GM23338 (cell line): ENCODE measurements around the gene SLC35F4. TPM values are rescaled to one million over a fixed set of nuclear protein-coding genes. Genes with fewer than 3 reads are reported as not detected.

ENCODE experiments used
- ATAC-seq: fragments of 200-7000 bp; cut with Tn5 transposase; 3 replicates; pipeline ENCODE4 v1.9.1; 2020
- DNase-seq: peaks from one replicate; pipeline ENCODE4 v3.0.0-alpha.2; 2015; ENCODE audit warnings: low spot score
- H2AFZ ChIP-seq: fragments of 200-600 bp; sonication (generic); 2 replicates; pipeline ENCODE4 v1.8.0; 2016; ENCODE audit warnings: antibody characterized with exemption, mild to moderate bottlenecking, moderate library complexity
- H3F3A ChIP-seq: fragments of 200-600 bp; sonication (generic); replicated peaks from 2 replicates; pipeline ENCODE4 v1.8.0; 2017; ENCODE audit warnings: antibody characterized with exemption, mixed run types, low read depth
- H3K27ac ChIP-seq: fragments of 200-600 bp; sonication (generic); 2 replicates; pipeline ENCODE4 v1.6.1; 2016; ENCODE audit warnings: low read depth
- H3K27me3 ChIP-seq: fragments of 200-600 bp; sonication (generic); 2 replicates; pipeline ENCODE4 v1.8.0; 2016; ENCODE audit warnings: mild to moderate bottlenecking, mixed run types, moderate library complexity; ENCODE audit not compliant: insufficient read depth
- H3K36me3 ChIP-seq: fragments of 200-600 bp; sonication (generic); 2 replicates; pipeline ENCODE4 v1.8.0; 2016; ENCODE audit warnings: mild to moderate bottlenecking; ENCODE audit not compliant: insufficient read depth
- H3K4me1 ChIP-seq: fragments of 200-600 bp; sonication (generic); 2 replicates; pipeline ENCODE4 v1.8.0; 2016; ENCODE audit warnings: mild to moderate bottlenecking, moderate library complexity; ENCODE audit not compliant: insufficient read depth
- H3K4me2 ChIP-seq: fragments of 200-600 bp; sonication (generic); 2 replicates; pipeline ENCODE4 v1.7.1; 2017; ENCODE audit warnings: mixed run types
- H3K4me3 ChIP-seq: fragments of 200-600 bp; sonication (generic); 2 replicates; pipeline ENCODE4 v1.6.1; 2016; ENCODE audit warnings: mixed run types
- H3K79me2 ChIP-seq: fragments of 200-600 bp; sonication (generic); replicated peaks from 2 replicates; pipeline ENCODE4 v1.8.0; 2017; ENCODE audit warnings: mild to moderate bottlenecking; ENCODE audit not compliant: insufficient read depth
- H3K9me2 ChIP-seq: fragments of 200-600 bp; sonication (generic); 2 replicates; pipeline ENCODE4 v1.8.0; 2017; ENCODE audit not compliant: insufficient read depth
- H4K20me1 ChIP-seq: fragments of 200-600 bp; sonication (generic); replicated peaks from 2 replicates; pipeline ENCODE4 v1.8.0; 2017; ENCODE audit warnings: mild to moderate bottlenecking; ENCODE audit not compliant: insufficient read depth
- H3K27ac Mint-ChIP-seq: 2 replicates; pipeline ENCODE4 v1.8.0; 2020; ENCODE audit warnings: inconsistent platforms, mild to moderate bottlenecking, moderate library complexity, mixed read lengths
- H3K27me3 Mint-ChIP-seq: 3 replicates; pipeline ENCODE4 v1.8.0; 2022; ENCODE audit warnings: low read depth, mild to moderate bottlenecking, moderate library complexity, mixed read lengths, inconsistent platforms; ENCODE audit not compliant: insufficient read depth, poor library complexity
- H3K36me3 Mint-ChIP-seq: 3 replicates; pipeline ENCODE4 v1.8.0; 2021; ENCODE audit warnings: low read depth, mild to moderate bottlenecking, inconsistent platforms, moderate library complexity, mixed read lengths
- H3K4me1 Mint-ChIP-seq: 3 replicates; pipeline ENCODE4 v1.8.0; 2020; ENCODE audit warnings: mild to moderate bottlenecking, inconsistent platforms, mixed read lengths
- H3K4me3 Mint-ChIP-seq: 3 replicates; pipeline ENCODE4 v1.8.0; 2021; ENCODE audit warnings: moderate library complexity, mild to moderate bottlenecking, inconsistent platforms, mixed read lengths
- H3K9me3 Mint-ChIP-seq: 3 replicates; pipeline ENCODE4 v1.8.0; 2020; ENCODE audit warnings: moderate library complexity, mild to moderate bottlenecking, inconsistent platforms, mixed read lengths
- EZH2 ChIP-seq: fragments of 200-600 bp; sonication (generic); IDR thresholded peaks from one replicate; pipeline ENCODE4 v1.8.0; 2017; ENCODE audit warnings: antibody characterized with exemption, mild to moderate bottlenecking, low read depth; ENCODE audit not compliant: unreplicated experiment
- EZH2phosphoT487 ChIP-seq: fragments of 200-600 bp; sonication (generic); IDR thresholded peaks from one replicate; pipeline ENCODE4 v1.8.1; 2018; ENCODE audit warnings: antibody characterized with exemption; ENCODE audit not compliant: unreplicated experiment
- JUNB ChIP-seq: IDR thresholded peaks from one replicate; pipeline ENCODE4 v1.6.1; 2016; ENCODE audit warnings: antibody characterized with exemption; ENCODE audit not compliant: unreplicated experiment
- POLR2AphosphoS5 ChIP-seq: IDR thresholded peaks from 2 replicates; pipeline ENCODE4 v1.6.1; 2016; ENCODE audit warnings: antibody characterized with exemption, low read depth
- ZNF331 ChIP-seq: fragments of 250-450 bp; sonication (Bioruptor Pico); IDR thresholded peaks from 2 replicates; pipeline ENCODE4 v1.5.0; 2020; ENCODE audit warnings: low read depth, mild to moderate bottlenecking, moderate library complexity
- polyA plus RNA-seq: library from polyadenylated mRNA; unstranded; fragments of >200 nt; fragmentation: Nextera tagmentation; extraction: Ambion mirVana; gene quantifications from 2 replicates; pipeline ENCODE4 v1.2.1, GENCODE V29; 2016
- total RNA-seq: library from RNA; depleted of rRNA; stranded (reverse); fragments of >200 nt; shearing (Covaris generic); gene quantifications from 2 replicates; pipeline ENCODE4 v1.2.3, GENCODE V29; 2014
- TF ChIP-seq, protein P1 (sequence below), 2 experiments: fragments of 200-600 bp in 1 of 2; sonication (generic) in 1 of 2; conservative IDR thresholded peaks; 2 replicates each; pipeline versions ENCODE4 v1.5.1 to v1.6.1; 2016 to 2017; ENCODE audit warnings: antibody characterized with exemption in 2 of 2, low read depth in 2 of 2, mild to moderate bottlenecking in 2 of 2, moderate library complexity in 1 of 2
- TF ChIP-seq, protein P2 (sequence below): IDR thresholded peaks from 2 replicates; pipeline ENCODE4 v1.6.1; 2016; ENCODE audit warnings: antibody characterized with exemption
- TF ChIP-seq, protein P3 (sequence below): IDR thresholded peaks from one replicate; pipeline ENCODE4 v1.6.1; 2018; ENCODE audit warnings: antibody characterized with exemption; ENCODE audit not compliant: unreplicated experiment
- TF ChIP-seq, protein P4 (sequence below): fragments of 250-450 bp; sonication (Bioruptor Pico); IDR thresholded peaks from 2 replicates; pipeline ENCODE4 v1.5.0; 2020; ENCODE audit warnings: mild to moderate bottlenecking, moderate library complexity

SLC35F4 gene
- total and polyA plus RNA-seq, 2 experiments from 2014 or later: 0.10 TPM; not detected in 1

DNA sequence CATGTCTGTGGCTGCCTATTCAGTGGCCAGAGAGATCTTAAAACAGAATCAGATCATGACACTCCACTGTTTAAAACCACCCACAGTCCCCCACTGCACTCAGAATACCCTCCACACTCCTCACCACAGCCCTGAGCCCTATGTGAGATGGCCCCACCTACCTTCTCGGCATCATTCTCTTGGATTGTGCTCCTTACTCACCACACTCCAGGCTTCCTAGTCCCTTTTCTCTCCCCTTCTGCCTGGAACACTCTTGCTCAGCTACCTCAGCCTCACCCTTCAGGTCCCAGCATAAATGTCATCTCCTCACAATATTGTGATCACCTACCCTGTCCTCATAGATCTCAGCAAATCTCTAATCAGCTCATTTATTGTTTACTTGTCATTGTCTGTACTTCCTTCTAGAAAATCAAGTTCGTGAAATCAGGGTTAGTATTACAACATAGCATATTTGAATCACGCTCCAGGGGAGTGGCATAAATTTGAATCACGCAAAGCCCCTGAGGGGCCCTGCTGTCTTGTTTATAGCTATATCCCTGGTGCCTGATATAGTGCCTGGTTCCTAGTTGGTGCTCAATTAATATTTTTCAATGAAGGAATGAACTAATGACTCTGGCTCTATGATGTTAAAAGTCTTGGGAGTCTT is 42.8 kb downstream of the SLC35F4 start (continued):
- TF ChIP-seq, protein P1, sequence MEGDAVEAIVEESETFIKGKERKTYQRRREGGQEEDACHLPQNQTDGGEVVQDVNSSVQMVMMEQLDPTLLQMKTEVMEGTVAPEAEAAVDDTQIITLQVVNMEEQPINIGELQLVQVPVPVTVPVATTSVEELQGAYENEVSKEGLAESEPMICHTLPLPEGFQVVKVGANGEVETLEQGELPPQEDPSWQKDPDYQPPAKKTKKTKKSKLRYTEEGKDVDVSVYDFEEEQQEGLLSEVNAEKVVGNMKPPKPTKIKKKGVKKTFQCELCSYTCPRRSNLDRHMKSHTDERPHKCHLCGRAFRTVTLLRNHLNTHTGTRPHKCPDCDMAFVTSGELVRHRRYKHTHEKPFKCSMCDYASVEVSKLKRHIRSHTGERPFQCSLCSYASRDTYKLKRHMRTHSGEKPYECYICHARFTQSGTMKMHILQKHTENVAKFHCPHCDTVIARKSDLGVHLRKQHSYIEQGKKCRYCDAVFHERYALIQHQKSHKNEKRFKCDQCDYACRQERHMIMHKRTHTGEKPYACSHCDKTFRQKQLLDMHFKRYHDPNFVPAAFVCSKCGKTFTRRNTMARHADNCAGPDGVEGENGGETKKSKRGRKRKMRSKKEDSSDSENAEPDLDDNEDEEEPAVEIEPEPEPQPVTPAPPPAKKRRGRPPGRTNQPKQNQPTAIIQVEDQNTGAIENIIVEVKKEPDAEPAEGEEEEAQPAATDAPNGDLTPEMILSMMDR (conservative IDR thresholded peaks at IDR 0.05; ENCODE audit: low read depth in 2 of 2): no peak
- TF ChIP-seq ZNF331: no peak
- TF ChIP-seq, protein P2, sequence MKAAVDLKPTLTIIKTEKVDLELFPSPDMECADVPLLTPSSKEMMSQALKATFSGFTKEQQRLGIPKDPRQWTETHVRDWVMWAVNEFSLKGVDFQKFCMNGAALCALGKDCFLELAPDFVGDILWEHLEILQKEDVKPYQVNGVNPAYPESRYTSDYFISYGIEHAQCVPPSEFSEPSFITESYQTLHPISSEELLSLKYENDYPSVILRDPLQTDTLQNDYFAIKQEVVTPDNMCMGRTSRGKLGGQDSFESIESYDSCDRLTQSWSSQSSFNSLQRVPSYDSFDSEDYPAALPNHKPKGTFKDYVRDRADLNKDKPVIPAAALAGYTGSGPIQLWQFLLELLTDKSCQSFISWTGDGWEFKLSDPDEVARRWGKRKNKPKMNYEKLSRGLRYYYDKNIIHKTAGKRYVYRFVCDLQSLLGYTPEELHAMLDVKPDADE: no peak
- no peak for TF ChIP-seq POLR2AphosphoS5

DNA sequence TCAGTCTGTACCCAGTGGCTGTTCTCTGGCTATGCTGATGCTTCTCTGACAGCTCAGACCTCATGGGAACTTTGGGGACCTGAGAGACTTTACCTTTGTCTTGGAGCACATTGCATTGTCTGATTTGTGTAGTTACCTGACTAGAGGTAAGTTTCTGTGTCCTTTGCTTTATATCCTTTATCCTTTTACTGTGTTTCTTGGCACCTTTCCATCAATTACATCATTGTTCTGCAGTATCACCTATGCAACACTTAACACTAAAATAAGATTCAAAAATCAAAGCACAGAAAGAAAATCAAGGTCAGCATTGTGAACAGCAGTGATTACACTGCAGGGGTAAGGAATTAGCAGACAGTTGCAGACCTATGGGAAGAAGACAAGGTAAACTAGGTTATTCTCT is 43.8 kb downstream of the SLC35F4 start:
- Histone ChIP-seq H3K27me3 (no peaks in the 10 kb centered on the region), H3F3A (no peaks in the 10 kb centered on the region), H3K4me3 (no peak overlapping the region), H2AFZ (no peak overlapping the region), H3K27ac (no peak overlapping the region), H3K4me2 (no peak overlapping the region), H4K20me1 (no peaks in the 10 kb centered on the region), H3K9me2 (no peaks in the 10 kb centered on the region), H3K4me1 (no peaks in the 10 kb centered on the region), H3K79me2 (no peaks in the 10 kb centered on the region), H3K36me3 (no peaks in the 10 kb centered on the region; the same call in 1 of the 2 replicates)
- ATAC-seq (no peak), DNase-seq (no peak)
- H3K27ac Mint-ChIP-seq: no peak overlapping the region
- no peak for TF ChIP-seq EZH2
- TF ChIP-seq, protein P2: no peak
- TF ChIP-seq JUNB: no peak
- TF ChIP-seq ZNF331: no peak
- TF ChIP-seq, protein P3, sequence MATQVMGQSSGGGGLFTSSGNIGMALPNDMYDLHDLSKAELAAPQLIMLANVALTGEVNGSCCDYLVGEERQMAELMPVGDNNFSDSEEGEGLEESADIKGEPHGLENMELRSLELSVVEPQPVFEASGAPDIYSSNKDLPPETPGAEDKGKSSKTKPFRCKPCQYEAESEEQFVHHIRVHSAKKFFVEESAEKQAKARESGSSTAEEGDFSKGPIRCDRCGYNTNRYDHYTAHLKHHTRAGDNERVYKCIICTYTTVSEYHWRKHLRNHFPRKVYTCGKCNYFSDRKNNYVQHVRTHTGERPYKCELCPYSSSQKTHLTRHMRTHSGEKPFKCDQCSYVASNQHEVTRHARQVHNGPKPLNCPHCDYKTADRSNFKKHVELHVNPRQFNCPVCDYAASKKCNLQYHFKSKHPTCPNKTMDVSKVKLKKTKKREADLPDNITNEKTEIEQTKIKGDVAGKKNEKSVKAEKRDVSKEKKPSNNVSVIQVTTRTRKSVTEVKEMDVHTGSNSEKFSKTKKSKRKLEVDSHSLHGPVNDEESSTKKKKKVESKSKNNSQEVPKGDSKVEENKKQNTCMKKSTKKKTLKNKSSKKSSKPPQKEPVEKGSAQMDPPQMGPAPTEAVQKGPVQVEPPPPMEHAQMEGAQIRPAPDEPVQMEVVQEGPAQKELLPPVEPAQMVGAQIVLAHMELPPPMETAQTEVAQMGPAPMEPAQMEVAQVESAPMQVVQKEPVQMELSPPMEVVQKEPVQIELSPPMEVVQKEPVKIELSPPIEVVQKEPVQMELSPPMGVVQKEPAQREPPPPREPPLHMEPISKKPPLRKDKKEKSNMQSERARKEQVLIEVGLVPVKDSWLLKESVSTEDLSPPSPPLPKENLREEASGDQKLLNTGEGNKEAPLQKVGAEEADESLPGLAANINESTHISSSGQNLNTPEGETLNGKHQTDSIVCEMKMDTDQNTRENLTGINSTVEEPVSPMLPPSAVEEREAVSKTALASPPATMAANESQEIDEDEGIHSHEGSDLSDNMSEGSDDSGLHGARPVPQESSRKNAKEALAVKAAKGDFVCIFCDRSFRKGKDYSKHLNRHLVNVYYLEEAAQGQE: no peak
- no peak for TF ChIP-seq EZH2phosphoT487
- TF ChIP-seq POLR2AphosphoS5: no peak
- TF ChIP-seq, protein P4, sequence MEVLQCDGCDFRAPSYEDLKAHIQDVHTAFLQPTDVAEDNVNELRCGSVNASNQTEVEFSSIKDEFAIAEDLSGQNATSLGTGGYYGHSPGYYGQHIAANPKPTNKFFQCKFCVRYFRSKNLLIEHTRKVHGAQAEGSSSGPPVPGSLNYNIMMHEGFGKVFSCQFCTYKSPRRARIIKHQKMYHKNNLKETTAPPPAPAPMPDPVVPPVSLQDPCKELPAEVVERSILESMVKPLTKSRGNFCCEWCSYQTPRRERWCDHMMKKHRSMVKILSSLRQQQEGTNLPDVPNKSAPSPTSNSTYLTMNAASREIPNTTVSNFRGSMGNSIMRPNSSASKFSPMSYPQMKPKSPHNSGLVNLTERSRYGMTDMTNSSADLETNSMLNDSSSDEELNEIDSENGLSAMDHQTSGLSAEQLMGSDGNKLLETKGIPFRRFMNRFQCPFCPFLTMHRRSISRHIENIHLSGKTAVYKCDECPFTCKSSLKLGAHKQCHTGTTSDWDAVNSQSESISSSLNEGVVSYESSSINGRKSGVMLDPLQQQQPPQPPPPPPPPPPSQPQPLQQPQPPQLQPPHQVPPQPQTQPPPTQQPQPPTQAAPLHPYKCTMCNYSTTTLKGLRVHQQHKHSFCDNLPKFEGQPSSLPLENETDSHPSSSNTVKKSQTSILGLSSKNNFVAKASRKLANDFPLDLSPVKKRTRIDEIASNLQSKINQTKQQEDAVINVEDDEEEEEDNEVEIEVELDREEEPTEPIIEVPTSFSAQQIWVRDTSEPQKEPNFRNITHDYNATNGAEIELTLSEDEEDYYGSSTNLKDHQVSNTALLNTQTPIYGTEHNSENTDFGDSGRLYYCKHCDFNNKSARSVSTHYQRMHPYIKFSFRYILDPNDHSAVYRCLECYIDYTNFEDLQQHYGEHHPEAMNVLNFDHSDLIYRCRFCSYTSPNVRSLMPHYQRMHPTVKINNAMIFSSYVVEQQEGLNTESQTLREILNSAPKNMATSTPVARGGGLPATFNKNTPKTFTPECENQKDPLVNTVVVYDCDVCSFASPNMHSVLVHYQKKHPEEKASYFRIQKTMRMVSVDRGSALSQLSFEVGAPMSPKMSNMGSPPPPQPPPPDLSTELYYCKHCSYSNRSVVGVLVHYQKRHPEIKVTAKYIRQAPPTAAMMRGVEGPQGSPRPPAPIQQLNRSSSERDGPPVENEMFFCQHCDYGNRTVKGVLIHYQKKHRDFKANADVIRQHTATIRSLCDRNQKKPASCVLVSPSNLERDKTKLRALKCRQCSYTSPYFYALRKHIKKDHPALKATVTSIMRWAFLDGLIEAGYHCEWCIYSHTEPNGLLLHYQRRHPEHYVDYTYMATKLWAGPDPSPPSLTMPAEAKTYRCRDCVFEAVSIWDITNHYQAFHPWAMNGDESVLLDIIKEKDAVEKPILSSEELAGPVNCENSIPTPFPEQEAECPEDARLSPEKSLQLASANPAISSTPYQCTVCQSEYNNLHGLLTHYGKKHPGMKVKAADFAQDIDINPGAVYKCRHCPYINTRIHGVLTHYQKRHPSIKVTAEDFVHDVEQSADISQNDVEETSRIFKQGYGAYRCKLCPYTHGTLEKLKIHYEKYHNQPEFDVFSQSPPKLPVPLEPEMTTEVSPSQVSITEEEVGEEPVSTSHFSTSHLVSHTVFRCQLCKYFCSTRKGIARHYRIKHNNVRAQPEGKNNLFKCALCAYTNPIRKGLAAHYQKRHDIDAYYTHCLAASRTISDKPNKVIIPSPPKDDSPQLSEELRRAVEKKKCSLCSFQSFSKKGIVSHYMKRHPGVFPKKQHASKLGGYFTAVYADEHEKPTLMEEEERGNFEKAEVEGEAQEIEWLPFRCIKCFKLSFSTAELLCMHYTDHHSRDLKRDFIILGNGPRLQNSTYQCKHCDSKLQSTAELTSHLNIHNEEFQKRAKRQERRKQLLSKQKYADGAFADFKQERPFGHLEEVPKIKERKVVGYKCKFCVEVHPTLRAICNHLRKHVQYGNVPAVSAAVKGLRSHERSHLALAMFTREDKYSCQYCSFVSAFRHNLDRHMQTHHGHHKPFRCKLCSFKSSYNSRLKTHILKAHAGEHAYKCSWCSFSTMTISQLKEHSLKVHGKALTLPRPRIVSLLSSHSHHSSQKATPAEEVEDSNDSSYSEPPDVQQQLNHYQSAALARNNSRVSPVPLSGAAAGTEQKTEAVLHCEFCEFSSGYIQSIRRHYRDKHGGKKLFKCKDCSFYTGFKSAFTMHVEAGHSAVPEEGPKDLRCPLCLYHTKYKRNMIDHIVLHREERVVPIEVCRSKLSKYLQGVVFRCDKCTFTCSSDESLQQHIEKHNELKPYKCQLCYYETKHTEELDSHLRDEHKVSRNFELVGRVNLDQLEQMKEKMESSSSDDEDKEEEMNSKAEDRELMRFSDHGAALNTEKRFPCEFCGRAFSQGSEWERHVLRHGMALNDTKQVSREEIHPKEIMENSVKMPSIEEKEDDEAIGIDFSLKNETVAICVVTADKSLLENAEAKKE (CRISPR knock-in tag): no peak
- no peaks in the 10 kb centered on the region for H3K27me3 Mint-ChIP-seq
- H3K36me3 Mint-ChIP-seq: no peaks in the 10 kb centered on the region
- no peaks in the 10 kb centered on the region; the same call in 2 of the 3 replicates for H3K4me1 Mint-ChIP-seq
- H3K9me3 Mint-ChIP-seq: no peaks in the 10 kb centered on the region; the same call in 2 of the 3 replicates
- no peak overlapping the region for H3K4me3 Mint-ChIP-seq
